GM23338 (cell line): ENCODE measurements around the gene TNS1. TPM values are rescaled to one million over a fixed set of nuclear protein-coding genes. Genes with fewer than 3 reads are reported as not detected.

Experiments
- CREB1 ChIP-seq: fragments of 250-450 bp; sonication (Bioruptor Pico); IDR thresholded peaks from 2 replicates; pipeline ENCODE4 v1.5.0; 2020; ENCODE audit warnings: low read depth, mild to moderate bottlenecking, moderate library complexity
- POLR2AphosphoS5 ChIP-seq: IDR thresholded peaks from 2 replicates; pipeline ENCODE4 v1.6.1; 2016; ENCODE audit warnings: antibody characterized with exemption, low read depth
- ZNF114 ChIP-seq: fragments of 250-450 bp; sonication (Bioruptor Pico); IDR thresholded peaks from 2 replicates; pipeline ENCODE4 v1.5.0; 2020; ENCODE audit warnings: mild to moderate bottlenecking, moderate library complexity
- polyA plus RNA-seq: library from polyadenylated mRNA; unstranded; fragments of >200 nt; fragmentation: Nextera tagmentation; extraction: Ambion mirVana; gene quantifications from 2 replicates; pipeline ENCODE4 v1.2.1, GENCODE V29; 2016
- total RNA-seq: library from RNA; depleted of rRNA; stranded (reverse); fragments of >200 nt; shearing (Covaris generic); gene quantifications from 2 replicates; pipeline ENCODE4 v1.2.3, GENCODE V29; 2014
- TF ChIP-seq, protein P1 (sequence below): fragments of 250-450 bp; sonication (Bioruptor Pico); IDR thresholded peaks from 2 replicates; pipeline ENCODE4 v1.5.0; 2020; ENCODE audit warnings: mild to moderate bottlenecking, moderate library complexity
- TF ChIP-seq, protein P2 (sequence below), 2 experiments: fragments of 200-600 bp in 1 of 2; sonication (generic) in 1 of 2; conservative IDR thresholded peaks; 2 replicates each; pipeline versions ENCODE4 v1.5.1 to v1.6.1; 2016 to 2017; ENCODE audit warnings: antibody characterized with exemption in 2 of 2, low read depth in 2 of 2, mild to moderate bottlenecking in 2 of 2, moderate library complexity in 1 of 2
- TF ChIP-seq, protein P3 (sequence below): IDR thresholded peaks from one replicate; pipeline ENCODE4 v1.6.1; 2018; ENCODE audit warnings: antibody characterized with exemption; ENCODE audit not compliant: unreplicated experiment

TNS1 gene
- total and polyA plus RNA-seq, 2 experiments from 2014 or later = 2.0 to 7.4 TPM

DNA sequence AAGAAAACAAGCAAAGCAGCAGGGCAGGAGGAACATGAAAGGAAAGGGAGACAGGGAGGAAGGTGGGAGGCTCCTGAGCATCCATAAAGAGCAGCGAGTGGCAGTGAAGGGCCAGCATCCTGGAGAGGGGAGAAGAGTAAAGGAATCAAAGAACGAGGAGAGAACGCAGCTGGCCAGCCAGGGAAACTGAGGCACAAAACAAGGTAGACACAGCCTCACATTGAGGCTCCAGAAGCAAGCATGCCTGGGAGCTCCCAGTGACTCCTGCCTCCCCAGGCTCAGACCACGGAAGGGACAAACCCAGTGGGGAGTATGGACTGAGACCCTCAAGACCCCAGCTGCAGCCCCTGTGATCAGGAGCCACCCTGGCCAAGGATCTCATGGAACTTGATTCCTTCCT, 14.0 kb upstream of the TNS1 start (continued):
- TF ChIP-seq, protein P1, sequence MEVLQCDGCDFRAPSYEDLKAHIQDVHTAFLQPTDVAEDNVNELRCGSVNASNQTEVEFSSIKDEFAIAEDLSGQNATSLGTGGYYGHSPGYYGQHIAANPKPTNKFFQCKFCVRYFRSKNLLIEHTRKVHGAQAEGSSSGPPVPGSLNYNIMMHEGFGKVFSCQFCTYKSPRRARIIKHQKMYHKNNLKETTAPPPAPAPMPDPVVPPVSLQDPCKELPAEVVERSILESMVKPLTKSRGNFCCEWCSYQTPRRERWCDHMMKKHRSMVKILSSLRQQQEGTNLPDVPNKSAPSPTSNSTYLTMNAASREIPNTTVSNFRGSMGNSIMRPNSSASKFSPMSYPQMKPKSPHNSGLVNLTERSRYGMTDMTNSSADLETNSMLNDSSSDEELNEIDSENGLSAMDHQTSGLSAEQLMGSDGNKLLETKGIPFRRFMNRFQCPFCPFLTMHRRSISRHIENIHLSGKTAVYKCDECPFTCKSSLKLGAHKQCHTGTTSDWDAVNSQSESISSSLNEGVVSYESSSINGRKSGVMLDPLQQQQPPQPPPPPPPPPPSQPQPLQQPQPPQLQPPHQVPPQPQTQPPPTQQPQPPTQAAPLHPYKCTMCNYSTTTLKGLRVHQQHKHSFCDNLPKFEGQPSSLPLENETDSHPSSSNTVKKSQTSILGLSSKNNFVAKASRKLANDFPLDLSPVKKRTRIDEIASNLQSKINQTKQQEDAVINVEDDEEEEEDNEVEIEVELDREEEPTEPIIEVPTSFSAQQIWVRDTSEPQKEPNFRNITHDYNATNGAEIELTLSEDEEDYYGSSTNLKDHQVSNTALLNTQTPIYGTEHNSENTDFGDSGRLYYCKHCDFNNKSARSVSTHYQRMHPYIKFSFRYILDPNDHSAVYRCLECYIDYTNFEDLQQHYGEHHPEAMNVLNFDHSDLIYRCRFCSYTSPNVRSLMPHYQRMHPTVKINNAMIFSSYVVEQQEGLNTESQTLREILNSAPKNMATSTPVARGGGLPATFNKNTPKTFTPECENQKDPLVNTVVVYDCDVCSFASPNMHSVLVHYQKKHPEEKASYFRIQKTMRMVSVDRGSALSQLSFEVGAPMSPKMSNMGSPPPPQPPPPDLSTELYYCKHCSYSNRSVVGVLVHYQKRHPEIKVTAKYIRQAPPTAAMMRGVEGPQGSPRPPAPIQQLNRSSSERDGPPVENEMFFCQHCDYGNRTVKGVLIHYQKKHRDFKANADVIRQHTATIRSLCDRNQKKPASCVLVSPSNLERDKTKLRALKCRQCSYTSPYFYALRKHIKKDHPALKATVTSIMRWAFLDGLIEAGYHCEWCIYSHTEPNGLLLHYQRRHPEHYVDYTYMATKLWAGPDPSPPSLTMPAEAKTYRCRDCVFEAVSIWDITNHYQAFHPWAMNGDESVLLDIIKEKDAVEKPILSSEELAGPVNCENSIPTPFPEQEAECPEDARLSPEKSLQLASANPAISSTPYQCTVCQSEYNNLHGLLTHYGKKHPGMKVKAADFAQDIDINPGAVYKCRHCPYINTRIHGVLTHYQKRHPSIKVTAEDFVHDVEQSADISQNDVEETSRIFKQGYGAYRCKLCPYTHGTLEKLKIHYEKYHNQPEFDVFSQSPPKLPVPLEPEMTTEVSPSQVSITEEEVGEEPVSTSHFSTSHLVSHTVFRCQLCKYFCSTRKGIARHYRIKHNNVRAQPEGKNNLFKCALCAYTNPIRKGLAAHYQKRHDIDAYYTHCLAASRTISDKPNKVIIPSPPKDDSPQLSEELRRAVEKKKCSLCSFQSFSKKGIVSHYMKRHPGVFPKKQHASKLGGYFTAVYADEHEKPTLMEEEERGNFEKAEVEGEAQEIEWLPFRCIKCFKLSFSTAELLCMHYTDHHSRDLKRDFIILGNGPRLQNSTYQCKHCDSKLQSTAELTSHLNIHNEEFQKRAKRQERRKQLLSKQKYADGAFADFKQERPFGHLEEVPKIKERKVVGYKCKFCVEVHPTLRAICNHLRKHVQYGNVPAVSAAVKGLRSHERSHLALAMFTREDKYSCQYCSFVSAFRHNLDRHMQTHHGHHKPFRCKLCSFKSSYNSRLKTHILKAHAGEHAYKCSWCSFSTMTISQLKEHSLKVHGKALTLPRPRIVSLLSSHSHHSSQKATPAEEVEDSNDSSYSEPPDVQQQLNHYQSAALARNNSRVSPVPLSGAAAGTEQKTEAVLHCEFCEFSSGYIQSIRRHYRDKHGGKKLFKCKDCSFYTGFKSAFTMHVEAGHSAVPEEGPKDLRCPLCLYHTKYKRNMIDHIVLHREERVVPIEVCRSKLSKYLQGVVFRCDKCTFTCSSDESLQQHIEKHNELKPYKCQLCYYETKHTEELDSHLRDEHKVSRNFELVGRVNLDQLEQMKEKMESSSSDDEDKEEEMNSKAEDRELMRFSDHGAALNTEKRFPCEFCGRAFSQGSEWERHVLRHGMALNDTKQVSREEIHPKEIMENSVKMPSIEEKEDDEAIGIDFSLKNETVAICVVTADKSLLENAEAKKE (CRISPR knock-in tag) = no peak
- TF ChIP-seq CREB1 (CRISPR knock-in tag) (no peak), ZNF114 (CRISPR knock-in tag) (no peak), POLR2AphosphoS5 (no peak)
- TF ChIP-seq, protein P2, sequence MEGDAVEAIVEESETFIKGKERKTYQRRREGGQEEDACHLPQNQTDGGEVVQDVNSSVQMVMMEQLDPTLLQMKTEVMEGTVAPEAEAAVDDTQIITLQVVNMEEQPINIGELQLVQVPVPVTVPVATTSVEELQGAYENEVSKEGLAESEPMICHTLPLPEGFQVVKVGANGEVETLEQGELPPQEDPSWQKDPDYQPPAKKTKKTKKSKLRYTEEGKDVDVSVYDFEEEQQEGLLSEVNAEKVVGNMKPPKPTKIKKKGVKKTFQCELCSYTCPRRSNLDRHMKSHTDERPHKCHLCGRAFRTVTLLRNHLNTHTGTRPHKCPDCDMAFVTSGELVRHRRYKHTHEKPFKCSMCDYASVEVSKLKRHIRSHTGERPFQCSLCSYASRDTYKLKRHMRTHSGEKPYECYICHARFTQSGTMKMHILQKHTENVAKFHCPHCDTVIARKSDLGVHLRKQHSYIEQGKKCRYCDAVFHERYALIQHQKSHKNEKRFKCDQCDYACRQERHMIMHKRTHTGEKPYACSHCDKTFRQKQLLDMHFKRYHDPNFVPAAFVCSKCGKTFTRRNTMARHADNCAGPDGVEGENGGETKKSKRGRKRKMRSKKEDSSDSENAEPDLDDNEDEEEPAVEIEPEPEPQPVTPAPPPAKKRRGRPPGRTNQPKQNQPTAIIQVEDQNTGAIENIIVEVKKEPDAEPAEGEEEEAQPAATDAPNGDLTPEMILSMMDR (conservative IDR thresholded peaks at IDR 0.05; ENCODE audit: low read depth in 2 of 2) = no peak
- TF ChIP-seq, protein P3, sequence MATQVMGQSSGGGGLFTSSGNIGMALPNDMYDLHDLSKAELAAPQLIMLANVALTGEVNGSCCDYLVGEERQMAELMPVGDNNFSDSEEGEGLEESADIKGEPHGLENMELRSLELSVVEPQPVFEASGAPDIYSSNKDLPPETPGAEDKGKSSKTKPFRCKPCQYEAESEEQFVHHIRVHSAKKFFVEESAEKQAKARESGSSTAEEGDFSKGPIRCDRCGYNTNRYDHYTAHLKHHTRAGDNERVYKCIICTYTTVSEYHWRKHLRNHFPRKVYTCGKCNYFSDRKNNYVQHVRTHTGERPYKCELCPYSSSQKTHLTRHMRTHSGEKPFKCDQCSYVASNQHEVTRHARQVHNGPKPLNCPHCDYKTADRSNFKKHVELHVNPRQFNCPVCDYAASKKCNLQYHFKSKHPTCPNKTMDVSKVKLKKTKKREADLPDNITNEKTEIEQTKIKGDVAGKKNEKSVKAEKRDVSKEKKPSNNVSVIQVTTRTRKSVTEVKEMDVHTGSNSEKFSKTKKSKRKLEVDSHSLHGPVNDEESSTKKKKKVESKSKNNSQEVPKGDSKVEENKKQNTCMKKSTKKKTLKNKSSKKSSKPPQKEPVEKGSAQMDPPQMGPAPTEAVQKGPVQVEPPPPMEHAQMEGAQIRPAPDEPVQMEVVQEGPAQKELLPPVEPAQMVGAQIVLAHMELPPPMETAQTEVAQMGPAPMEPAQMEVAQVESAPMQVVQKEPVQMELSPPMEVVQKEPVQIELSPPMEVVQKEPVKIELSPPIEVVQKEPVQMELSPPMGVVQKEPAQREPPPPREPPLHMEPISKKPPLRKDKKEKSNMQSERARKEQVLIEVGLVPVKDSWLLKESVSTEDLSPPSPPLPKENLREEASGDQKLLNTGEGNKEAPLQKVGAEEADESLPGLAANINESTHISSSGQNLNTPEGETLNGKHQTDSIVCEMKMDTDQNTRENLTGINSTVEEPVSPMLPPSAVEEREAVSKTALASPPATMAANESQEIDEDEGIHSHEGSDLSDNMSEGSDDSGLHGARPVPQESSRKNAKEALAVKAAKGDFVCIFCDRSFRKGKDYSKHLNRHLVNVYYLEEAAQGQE = no peak
